ENCODE data around the gene UPK2.
"Not testable (repeated sequence)": the region's sequence is repeated elsewhere in the genome, so short reads cannot be mapped to it uniquely, and the experiment has no call there.

The UPK2 gene

DNA sequence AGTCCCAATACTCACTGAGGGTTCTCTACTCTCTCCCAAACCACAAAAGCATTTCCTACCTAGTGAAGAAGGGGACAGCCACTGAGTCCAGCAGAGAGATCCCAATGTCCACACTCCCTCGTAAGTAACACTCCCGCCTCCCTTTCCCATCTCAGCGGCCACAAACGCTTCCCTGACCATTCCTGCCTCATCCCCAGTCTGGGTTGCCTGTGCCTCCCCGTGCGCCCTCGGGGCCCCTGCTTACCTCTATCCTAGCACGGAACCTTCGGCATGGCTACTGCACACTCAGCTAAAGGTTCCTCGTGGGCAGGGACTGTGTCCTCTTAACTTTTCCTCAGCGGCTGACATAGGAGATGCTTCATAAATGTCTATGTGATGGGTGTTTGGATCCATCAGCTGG lies 1.5 kb downstream of the UPK2 start:
- H3K4me3 ChIP-seq (ENCODE audit: low read depth, low read length) = no peak overlapping the region
- DNase-seq (ENCODE audit: low read depth) = no peak
- TF ChIP-seq, protein P1, sequence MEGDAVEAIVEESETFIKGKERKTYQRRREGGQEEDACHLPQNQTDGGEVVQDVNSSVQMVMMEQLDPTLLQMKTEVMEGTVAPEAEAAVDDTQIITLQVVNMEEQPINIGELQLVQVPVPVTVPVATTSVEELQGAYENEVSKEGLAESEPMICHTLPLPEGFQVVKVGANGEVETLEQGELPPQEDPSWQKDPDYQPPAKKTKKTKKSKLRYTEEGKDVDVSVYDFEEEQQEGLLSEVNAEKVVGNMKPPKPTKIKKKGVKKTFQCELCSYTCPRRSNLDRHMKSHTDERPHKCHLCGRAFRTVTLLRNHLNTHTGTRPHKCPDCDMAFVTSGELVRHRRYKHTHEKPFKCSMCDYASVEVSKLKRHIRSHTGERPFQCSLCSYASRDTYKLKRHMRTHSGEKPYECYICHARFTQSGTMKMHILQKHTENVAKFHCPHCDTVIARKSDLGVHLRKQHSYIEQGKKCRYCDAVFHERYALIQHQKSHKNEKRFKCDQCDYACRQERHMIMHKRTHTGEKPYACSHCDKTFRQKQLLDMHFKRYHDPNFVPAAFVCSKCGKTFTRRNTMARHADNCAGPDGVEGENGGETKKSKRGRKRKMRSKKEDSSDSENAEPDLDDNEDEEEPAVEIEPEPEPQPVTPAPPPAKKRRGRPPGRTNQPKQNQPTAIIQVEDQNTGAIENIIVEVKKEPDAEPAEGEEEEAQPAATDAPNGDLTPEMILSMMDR (IDR thresholded peaks at IDR 0.05; ENCODE audit: insufficient read depth, low read depth, low read length, missing control alignments) = no peak

DNA sequence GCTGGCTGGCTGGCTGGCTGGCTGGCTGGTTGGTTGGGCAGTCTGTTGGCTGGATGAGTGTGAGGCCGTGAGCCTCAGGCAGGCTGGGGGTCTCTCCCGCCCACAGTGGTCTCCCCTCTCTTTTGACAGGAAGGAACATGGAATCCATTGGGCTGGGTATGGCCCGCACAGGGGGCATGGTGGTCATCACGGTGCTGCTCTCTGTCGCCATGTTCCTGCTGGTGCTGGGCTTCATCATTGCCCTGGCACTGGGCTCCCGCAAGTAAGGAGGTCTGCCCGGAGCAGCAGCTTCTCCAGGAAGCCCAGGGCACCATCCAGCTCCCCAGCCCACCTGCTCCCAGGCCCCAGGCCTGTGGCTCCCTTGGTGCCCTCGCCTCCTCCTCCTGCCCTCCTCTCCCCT lies 1.9 kb downstream of the UPK2 start:
- TF ChIP-seq, protein P1 (IDR thresholded peaks at IDR 0.05; ENCODE audit: insufficient read depth, low read depth, low read length, missing control alignments) = no peak
- H3K4me3 ChIP-seq (ENCODE audit: low read depth, low read length) = no peak overlapping the region
- no peak for DNase-seq (ENCODE audit: low read depth)

DNA sequence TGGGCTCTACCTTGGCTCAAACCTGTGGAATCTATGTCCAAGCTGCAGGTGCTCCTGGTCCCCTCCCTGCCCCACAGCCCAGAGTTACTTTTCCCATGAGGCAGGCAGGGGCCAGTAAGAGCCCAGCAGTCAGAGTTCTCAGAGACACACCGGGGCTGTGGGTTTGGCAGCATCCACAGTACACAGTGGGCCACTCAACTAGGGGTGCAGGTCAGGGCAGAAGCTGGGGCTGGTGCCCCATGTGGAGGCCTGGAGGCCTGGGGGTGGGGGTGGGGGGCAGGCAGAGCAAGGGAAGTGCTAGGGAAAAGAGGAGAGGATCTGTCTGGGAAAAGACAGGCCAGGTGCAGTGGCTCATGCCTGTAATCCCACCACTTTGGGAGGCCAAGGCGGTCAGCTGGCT lies 2.5 kb downstream of the UPK2 start:
- DNase-seq (ENCODE audit: low read depth) = no peak
- TF ChIP-seq, protein P1 (IDR thresholded peaks at IDR 0.05; ENCODE audit: insufficient read depth, low read depth, low read length, missing control alignments) = no peak
- no peak overlapping the region for H3K4me3 ChIP-seq (ENCODE audit: low read depth, low read length)

DNA sequence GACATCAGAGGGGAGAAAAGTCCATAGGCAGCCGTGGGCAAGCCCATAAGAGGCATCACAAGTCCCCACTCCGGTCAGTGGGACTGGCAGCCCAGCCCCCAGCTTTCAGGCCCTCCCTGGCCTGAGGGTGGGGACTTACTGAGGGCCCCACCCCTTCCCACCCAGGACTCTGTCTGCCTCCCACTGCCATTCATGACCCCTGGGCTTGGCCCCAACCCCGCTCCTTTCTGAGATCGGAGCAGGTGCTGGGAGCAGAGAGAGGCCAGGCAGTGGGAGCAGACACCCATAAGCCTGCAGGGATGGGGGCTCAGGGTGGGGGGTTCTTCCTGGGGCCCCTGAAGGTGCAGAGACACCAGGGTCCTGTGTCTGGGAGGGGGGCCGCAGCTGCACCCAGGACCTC lies 5.1 kb downstream of the UPK2 start:
- no peak overlapping the region for H3K4me3 ChIP-seq (ENCODE audit: low read depth, low read length)
- TF ChIP-seq, protein P1 (IDR thresholded peaks at IDR 0.05; ENCODE audit: insufficient read depth, low read depth, low read length, missing control alignments) = no peak
- DNase-seq (ENCODE audit: low read depth) = no peak

DNA sequence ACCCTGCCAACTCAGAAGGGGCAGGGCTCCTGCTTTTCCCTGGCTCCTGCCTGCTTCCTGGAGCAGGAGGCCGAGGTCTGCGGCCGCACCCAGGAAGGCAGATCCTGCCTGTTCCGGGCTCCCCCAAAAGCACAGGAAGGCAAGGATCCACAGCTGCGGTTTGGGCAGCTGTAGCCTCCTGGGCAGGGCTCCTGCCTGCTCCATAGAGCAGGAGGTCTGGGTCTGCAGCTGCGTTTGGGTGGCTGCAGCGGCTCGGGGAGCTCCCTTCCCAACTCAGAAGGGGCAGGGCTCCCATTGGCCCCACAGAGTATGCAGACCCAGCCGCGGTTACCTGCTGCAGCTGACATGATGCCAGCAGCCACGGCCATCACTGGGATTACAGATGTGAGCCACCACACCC lies 5.5 kb downstream of the UPK2 start:
- TF ChIP-seq, protein P1 (IDR thresholded peaks at IDR 0.05; ENCODE audit: insufficient read depth, low read depth, low read length, missing control alignments) = no peak
- no peak for DNase-seq (ENCODE audit: low read depth)
- no peak overlapping the region for H3K4me3 ChIP-seq (ENCODE audit: low read depth, low read length)

DNA sequence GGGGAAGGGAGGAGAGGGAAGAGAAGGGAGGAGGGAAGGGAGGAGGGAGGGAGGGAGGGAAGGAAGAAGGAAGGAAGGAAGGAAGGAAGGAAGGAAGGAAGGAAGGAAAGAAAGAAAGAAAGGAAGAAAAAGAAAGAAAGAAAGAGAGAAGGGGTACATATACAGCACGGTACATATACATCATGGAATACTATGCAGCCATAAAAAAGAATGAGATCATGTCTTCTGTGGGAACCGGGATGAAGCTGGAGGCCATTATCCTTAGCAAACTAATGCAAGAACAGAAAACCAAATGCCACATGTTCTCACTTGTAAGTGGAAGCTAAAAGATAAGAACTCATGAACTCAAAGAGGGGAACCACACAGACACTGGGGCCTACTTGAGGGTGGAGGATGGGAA lies 13.4 kb downstream of the UPK2 start:
- H3K4me3 ChIP-seq (ENCODE audit: low read depth, low read length); DNase-seq (ENCODE audit: low read depth): not testable (repeated sequence)

DNA sequence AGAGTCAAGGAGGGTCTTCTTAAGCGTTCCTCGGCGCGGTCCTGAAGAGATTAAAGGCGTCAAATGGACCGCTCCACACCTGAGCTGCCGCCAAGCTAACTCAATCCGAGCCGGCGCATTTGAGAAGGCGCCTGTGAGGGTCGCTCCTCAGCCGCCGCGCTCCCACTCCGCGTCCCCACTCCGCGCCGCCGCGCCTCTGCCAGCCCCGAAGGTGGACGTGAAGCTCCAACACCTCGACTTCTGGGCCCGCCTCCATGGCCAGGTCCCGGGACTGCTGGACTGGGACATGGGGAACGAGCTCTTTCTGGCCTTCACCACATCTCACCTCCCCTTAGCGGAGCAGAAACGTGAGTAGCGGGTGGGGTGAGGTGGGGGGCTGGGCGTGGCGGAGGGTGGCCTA lies 15.5 kb downstream of the UPK2 start, which contains the start of gene FOXR1:
Gene FOXR1 (plus strand): TSS at position 116 of the 400 bp plus-strand sequence. CDS start 171 bp downstream, at position 287.
- TF ChIP-seq, protein P1 (IDR thresholded peaks at IDR 0.05; ENCODE audit: insufficient read depth, low read depth, low read length, missing control alignments) = no peak
- no peak for DNase-seq (ENCODE audit: low read depth)
- no peak within 1 kb of the TSS for H3K4me3 ChIP-seq (ENCODE audit: low read depth, low read length)

Data from GM12865 (cell line).